ENCODE measurements around the gene GNA14.

DNA sequence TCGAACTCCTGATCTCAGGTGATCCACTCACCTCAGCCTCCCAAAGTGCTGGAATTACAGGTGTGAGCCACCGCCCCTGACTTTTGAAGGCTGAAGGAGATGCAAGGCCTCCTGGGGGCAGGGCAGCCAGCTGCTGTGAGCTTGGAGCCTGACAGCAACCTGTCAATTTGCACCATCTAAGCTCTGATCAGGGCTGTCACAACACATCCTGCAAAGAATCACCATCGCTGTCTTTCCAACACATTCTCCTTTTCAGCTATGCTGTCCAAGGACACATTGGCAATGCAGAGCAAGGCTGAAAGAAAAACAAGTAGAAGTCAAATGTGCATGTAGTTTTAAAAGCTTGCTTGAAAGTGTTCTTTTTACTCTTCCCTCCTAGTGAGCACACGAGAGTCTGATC, 54.6 kb downstream of the GNA14 start:
- TF ChIP-seq POLR2A (IDR thresholded peaks at IDR 0.05), result no peak
- TF ChIP-seq, protein P1, sequence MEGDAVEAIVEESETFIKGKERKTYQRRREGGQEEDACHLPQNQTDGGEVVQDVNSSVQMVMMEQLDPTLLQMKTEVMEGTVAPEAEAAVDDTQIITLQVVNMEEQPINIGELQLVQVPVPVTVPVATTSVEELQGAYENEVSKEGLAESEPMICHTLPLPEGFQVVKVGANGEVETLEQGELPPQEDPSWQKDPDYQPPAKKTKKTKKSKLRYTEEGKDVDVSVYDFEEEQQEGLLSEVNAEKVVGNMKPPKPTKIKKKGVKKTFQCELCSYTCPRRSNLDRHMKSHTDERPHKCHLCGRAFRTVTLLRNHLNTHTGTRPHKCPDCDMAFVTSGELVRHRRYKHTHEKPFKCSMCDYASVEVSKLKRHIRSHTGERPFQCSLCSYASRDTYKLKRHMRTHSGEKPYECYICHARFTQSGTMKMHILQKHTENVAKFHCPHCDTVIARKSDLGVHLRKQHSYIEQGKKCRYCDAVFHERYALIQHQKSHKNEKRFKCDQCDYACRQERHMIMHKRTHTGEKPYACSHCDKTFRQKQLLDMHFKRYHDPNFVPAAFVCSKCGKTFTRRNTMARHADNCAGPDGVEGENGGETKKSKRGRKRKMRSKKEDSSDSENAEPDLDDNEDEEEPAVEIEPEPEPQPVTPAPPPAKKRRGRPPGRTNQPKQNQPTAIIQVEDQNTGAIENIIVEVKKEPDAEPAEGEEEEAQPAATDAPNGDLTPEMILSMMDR (IDR thresholded peaks at IDR 0.05), result no peak

Data from breast epithelium (tissue), 3 donors.